Stimulated activated naive CD4-positive, alpha-beta T cell treated with Interleukin-2 at 50 U/mL for 16 hours (primary cell): ENCODE data around the gene METTL16.
"Not testable (repeated sequence)": the region's sequence is repeated elsewhere in the genome, so short reads cannot be mapped to it uniquely, and the experiment has no call there.

Source experiments
- DNase-seq: peaks from one replicate; lab custom pipeline; 2025; lab: John Stamatoyannopoulos, UW

The METTL16 gene, protein sequence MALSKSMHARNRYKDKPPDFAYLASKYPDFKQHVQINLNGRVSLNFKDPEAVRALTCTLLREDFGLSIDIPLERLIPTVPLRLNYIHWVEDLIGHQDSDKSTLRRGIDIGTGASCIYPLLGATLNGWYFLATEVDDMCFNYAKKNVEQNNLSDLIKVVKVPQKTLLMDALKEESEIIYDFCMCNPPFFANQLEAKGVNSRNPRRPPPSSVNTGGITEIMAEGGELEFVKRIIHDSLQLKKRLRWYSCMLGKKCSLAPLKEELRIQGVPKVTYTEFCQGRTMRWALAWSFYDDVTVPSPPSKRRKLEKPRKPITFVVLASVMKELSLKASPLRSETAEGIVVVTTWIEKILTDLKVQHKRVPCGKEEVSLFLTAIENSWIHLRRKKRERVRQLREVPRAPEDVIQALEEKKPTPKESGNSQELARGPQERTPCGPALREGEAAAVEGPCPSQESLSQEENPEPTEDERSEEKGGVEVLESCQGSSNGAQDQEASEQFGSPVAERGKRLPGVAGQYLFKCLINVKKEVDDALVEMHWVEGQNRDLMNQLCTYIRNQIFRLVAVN

DNA sequence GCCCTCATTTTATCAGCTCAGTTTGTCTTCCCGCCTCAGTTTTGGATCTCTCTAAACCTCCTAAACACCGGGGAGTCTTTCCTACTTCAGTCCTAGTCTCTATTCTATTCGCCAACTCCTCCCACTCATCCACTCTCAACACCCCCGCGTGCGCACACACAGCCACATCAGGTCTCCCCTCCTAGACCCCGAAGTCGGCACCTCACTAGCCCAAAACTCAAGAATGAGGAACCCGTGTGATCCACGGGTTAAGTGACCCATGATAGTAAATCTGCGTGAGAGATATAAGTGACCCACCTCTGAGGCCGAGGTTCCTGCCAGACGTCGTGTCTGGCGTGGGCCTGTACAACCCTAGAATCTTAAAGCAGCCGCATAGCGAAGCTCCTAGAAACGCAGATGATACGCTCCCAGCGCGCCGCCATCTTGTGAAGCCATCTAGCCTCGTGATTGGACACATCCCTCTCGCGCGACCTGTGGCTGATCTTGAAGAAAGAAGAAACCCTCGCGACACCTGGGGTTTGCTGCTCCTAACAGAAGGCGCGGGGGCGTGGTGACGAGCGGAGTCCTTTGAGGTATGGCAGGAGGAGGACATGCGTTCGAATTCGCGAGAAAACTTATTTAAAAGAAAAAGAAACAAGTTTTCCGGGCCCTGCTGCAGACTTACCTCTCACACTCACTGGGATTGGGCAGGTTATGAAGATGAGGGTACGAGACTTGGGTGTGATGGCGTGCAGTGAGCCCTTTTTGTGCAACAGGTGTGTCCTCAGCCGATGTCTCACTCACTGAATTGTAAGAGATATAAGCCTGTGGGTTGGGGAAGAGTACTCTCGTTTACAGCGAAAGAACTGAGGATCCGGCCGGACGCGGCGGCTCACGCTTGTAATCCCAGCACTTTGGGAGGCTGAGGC lies at the start of gene METTL16:
Gene METTL16 (minus strand): TSS at position 427 of the 908 bp plus-strand sequence. CDS start 9,557 bp downstream, outside the sequence.
- peak; percentile 99 for DNase-seq

DNA sequence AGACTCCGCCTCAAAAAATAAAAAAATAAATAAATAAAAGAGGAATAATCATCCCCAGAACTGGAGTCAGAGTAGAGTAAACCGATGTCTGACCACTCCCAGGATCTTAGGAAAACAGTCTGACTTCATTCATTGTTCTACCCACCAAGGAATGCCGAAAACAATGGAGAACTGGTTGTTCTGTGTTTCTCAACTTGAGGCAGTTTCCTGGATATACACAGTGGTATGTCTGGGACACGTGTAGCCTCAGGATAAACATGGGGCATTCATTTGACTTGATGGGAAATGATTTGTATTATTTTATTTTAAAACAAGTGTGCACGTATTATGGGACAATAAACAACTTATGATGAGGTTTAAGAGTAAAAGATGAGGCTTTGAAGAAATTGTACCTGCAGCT lies 49.0 kb upstream of the METTL16 start:
- DNase-seq: no peak

GRCh38 chr17:2551928-2552327 lies 40.2 kb upstream of the METTL16 start:
- DNase-seq: no peak

DNA sequence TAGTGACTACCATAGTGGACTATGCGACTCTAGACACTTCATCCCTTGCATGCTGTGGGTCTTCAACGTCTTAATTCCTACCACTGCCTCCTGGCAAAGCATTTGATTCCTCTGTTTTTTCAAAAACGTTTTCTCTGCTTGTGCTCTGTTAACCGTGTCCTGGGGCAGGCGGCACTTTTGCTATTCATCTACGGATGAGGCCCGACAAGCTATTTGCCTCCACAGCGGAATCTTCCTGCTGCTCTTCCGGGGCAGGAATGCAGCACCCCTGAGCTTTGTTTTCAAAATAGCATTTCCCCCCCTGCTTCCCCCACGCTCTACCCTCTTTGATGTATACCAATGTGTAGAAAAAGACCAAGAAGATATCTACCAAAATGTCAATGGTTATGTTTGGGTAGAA lies 39.8 kb upstream of the METTL16 start:
- no peak for DNase-seq

- no peak for DNase-seq
Measured at GRCh38 chr17:2549392-2550211, 37.9 kb upstream of the METTL16 start.

DNA sequence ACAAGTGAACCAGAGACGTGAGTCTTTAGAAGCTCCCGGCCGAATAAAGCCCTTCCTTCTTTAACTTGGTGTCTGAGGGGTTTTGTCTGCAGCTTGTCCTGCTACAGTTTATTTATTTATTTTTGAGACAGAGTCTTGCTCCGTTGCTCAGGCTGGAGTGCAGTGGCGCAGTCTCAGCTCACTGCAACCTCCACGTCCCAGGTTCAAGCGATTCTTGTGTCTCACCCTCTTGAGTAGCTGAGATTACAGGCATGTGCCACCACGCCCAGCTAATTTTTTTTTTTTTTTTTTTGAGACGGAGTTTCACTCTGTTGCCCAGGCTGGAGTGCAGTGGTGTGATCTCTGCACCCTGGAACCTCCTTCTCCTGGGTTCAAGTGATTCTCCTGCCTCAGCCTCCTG lies 36.3 kb upstream of the METTL16 start:
- DNase-seq: not testable (repeated sequence)

GRCh38 chr17:2547176-2547575 lies 35.5 kb upstream of the METTL16 start:
- DNase-seq: no peak

DNA sequence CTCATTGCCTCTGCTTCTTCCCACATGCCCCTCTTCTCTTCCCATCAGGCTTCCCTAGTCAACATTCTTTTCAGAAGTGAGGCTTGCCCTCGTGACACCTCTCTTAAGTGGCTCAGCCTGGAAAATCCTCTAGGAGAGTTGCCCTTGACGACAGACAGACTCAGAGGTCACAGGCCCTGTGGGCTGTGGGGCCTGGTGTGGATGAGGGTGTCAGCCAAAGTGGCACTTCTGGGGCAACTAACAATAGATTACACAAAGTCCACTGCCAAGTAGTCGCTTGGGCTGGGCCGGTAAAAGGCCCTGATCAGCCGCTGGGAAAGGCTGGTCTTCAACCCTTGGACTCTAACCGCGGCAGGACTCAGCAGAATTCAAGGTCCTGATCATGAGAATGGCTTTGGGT lies 33.7 kb upstream of the METTL16 start:
- DNase-seq: no peak

DNA sequence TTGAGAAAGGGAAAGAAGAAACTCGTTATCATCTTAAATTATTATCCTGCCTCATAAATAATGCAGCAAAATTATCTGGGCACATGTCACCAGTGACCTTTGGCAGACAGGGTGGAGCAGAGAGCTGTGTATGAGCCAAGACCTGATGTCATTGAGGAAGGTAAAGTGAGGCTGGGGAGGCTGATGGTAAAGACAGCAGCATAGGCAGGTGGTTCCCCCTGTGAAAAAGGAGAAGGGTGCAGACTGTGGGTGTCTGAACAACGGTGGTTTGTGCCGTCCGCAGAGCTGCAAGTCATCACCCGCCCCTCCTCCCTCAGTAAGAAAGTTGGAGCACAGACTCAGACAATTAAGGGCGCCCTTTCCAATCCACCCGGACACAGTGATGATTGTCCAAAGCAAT lies 30.8 kb upstream of the METTL16 start:
- DNase-seq: no peak

DNA sequence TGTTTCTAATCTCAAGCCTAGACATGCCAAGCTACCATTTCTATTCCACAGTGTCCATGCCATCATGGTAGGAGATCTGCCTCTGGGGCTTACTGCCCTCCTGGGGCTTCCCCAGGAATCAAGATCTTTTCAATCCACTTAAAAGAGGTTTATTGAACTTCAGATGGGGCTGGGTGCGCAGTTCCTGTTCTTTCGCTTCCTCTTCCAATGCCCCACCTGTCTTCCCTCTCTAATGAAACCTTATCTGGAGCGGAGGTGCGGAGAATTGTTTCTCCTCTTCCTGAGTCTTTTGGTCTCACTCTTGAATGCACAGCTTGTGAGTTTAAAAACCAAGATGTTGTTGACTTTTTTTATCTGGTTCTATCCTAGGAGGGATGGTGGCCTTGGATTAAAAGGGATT lies 30.4 kb upstream of the METTL16 start:
- DNase-seq: no peak

- not testable (repeated sequence) for DNase-seq
Measured at GRCh38 chr17:2537579-2537978, 25.9 kb upstream of the METTL16 start.

- DNase-seq: no peak
Measured at GRCh38 chr17:2532146-2532720, 20.5 kb upstream of the METTL16 start.

DNA sequence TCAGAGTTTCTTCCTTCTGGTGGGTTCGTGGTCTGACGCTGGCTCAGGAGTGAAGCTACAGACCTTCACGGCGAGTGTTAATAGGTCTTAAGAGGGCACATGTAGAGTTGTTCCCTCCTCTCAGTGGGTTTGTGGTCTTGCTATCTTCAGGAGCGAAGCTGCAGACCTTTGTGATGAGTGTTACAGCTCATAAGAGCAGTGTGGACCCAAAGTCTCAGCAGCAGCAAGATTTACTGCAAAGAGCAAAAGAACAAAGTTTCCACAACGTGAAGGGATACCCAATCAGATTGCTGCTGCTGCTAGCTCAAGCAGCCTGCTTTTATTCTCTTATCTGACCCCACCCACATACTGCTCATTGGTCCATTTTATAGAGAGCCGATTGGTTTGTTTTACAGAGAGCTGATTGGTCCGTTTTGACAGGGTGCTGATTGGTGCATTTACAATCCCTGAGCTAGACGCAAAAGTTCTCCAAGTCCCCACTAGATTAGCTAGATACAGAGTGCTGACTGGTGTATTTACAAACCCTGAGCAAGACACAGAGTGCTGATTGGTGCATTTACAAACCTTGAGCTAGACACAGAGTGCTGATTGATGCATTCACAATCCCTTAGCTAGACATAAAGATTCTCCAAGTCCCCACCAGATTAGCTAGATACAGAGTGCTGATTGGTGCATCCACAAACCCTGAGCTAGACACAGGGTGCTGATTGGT lies 19.7 kb upstream of the METTL16 start:
- not testable (repeated sequence) for DNase-seq

DNA sequence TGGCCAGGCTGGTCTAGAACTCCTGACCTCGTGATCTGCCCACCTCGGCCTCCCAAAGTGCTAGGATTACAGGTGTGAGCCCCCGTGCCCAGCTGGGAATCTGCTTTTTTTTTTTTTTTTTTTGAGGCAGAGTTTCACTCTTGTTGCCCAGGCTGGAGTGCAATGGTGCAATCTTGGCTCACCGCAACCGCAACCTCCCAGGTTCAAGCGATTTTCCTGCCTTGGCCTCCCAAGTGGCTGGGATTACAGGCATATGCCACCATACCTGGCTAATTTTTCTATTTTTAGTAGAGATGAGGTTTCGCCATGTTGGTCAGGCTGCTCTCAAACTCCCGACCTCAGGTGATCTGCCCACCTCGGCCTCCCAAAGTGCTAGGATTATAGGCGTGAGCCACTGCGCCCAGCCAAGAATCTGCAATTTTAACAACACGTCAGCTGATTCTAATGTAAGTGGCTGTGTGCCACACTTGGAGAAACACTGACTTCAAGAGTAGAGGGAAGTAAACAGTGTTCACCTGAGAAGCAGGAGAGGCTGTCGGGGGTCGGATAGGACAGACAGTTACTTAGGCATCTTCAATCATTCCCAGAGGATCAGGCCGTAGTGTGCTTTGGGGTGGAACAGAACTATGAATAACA lies 10.2 kb upstream of the METTL16 start:
- DNase-seq: not testable (repeated sequence)

DNA sequence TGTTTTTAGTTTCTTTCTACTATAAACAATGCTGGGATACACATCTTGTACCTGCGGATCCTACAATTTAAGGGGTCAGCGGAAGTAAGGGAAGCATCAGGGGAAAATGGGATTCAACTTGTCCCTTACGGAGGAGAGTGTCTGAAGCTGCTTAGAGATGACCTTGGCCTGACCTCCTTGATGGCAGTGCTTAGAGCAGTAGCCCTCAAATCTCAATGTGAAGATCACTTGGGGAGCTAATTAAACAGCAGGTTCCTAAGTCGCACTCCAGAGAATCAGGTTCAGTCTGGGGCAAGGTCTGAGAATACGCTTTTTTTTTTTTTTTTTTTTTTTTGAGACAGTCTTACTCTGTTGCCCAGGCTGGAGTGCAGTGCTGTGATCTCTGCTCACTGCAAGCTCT lies 9.6 kb upstream of the METTL16 start:
- no peak for DNase-seq

DNA sequence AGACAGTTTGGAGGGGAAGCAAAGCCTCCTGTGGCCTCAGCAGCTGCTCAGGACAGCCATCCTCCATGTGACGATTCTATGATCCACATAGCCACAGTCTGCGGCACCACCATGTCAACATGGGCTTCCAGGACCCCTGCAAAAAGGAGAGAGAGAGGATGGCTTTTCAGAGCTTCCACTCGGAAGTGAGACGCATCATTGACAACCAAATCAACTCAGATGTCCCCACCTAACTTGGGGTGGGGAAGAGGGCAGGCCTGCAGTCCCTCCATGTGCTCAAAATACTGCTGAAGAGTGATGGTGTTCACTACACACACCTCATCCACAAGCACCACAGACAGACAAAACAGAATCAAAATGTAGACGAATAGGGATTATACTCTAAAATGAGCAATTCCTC lies 5.9 kb upstream of the METTL16 start:
- DNase-seq: no peak

GRCh38 chr17:2511138-2511461 lies 588 bp downstream of the METTL16 start:
- DNase-seq: no peak

DNA sequence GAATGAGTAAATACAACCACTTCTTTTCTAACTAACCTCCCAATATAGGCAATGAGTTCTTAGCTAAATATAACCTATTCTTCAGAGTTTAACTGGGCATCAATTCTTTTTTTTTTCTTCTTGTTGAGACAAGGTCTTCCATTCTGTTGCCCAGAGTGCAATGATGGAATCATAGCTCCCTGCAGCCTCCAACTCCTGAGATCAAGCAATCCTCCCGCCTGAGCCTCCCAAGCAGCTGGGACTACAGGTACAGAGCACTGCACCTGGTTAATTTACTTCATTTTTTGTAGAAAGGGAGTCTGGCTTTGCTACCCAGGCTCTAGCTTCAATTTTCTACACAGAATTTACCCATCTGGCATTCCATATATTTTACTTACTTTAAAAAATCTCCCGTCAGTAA lies 1.1 kb downstream of the METTL16 start:
- DNase-seq: no peak

DNA sequence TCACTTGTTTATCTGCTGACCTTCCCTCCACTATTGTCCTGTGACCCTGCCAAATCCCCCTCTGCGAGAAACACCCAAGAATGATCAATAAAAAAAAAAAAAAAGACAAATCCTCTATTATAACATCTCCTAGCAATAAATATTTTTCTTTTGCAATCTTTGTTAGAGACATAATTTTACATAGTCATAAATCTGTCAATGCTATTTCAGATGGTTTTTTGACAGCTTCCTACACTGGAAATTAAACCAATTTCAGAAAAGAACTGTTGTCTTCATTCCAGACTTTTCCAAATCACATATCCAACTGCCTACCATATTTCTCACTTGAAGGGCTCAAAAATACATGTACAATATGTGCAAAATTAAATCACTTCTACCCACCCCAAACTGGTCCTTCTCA lies 3.7 kb downstream of the METTL16 start:
- no peak for DNase-seq

DNA sequence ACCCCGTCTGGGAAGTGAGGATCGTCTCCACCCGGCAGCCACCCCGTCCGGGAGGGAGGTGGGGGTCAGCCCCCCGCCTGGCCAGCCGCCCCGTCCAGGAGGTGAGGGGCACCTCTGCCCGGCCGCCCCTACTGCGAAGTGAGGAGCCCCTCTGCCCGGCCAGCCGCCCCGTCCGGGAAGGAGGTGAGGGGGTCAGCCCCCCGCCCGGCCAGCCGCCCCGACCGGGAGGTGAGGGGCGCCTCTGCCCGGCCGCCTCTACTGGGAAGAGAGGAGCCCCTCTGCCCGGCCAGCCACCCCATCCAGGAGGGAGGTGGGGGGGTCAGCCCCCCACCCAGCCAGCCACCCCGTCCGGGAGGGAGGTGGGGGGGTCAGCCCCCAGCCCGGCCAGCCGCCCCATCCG lies 4.7 kb downstream of the METTL16 start:
- DNase-seq: not testable (repeated sequence)
